GM21723 (cell line): ENCODE data around the gene UNCX.
"Not testable (repeated sequence)": the region's sequence is repeated elsewhere in the genome, so short reads cannot be mapped to it uniquely, and the experiment has no call there.

Experiments used
- ATAC-seq: cut with Tn5 transposase; IDR thresholded peaks from one replicate; pipeline ENCODE4 v1.9.1; 2021; ENCODE audit warnings: mild to moderate bottlenecking, moderate library complexity; ENCODE audit not compliant: unreplicated experiment

Gene UNCX

GRCh38 chr7:1274121-1274875 is 41.6 kb downstream of the UNCX start:
- ATAC-seq = no peak

- no peak for ATAC-seq
These were observed 42.3 kb downstream of the UNCX start for GRCh38 chr7:1274876-1275375.

- no peak for ATAC-seq
These were observed 43.0 kb downstream of the UNCX start for GRCh38 chr7:1275451-1276381.

- no peak for ATAC-seq
These were observed 44.0 kb downstream of the UNCX start for GRCh38 chr7:1276626-1277175.

- ATAC-seq = no peak
These were observed 45.9 kb downstream of the UNCX start for GRCh38 chr7:1278543-1278942.

GRCh38 chr7:1279041-1279440 is 46.4 kb downstream of the UNCX start:
- no peak for ATAC-seq

GRCh38 chr7:1279895-1280294 is 47.2 kb downstream of the UNCX start:
- not testable (repeated sequence) for ATAC-seq

- ATAC-seq = no peak
These were observed 48.4 kb downstream of the UNCX start for GRCh38 chr7:1281068-1281467.

GRCh38 chr7:1282679-1283078 is 50.0 kb downstream of the UNCX start:
- ATAC-seq = no peak

GRCh38 chr7:1283337-1283736 is 50.7 kb downstream of the UNCX start:
- no peak for ATAC-seq

- ATAC-seq = no peak
These were observed 51.5 kb downstream of the UNCX start for GRCh38 chr7:1283941-1284742.

- no peak for ATAC-seq
These were observed 52.2 kb downstream of the UNCX start for GRCh38 chr7:1284743-1285458.

- no peak for ATAC-seq
These were observed 53.1 kb downstream of the UNCX start for GRCh38 chr7:1285556-1286301.
